Hepatocyte (in vitro differentiated cells): ENCODE results near the gene IAH1. TPM values are rescaled to one million over a fixed set of nuclear protein-coding genes. Genes with fewer than 3 reads are reported as not detected.

Experiments
- DNase-seq: peaks from one replicate; pipeline ENCODE4 v3.0.0-alpha.2; 2016; ENCODE audit warnings: low spot score
- H2AFZ ChIP-seq: fragments of 200-600 bp; sonication (generic); 2 replicates; pipeline ENCODE4 v1.6.0; 2016; ENCODE audit warnings: antibody characterized with exemption, mild to moderate bottlenecking
- H3K27ac ChIP-seq: fragments of 200-600 bp; sonication (generic); 2 replicates; pipeline ENCODE4 v1.5.1; 2016; ENCODE audit warnings: mild to moderate bottlenecking
- H3K27me3 ChIP-seq: fragments of 200-600 bp; sonication (generic); 2 replicates; pipeline ENCODE4 v1.6.1; 2016
- H3K36me3 ChIP-seq: fragments of 200-600 bp; sonication (generic); replicated peaks from 2 replicates; pipeline ENCODE4 v1.5.1; 2016; ENCODE audit warnings: low read depth; ENCODE audit not compliant: insufficient read depth
- H3K4me1 ChIP-seq: fragments of 200-600 bp; sonication (generic); 2 replicates; pipeline ENCODE4 v1.5.1; 2016; ENCODE audit warnings: mild to moderate bottlenecking, moderate library complexity; ENCODE audit not compliant: insufficient read depth
- H3K4me2 ChIP-seq: fragments of 200-600 bp; sonication (generic); 2 replicates; pipeline ENCODE4 v1.6.0; 2016
- H3K4me3 ChIP-seq: fragments of 200-600 bp; sonication (generic); 2 replicates; pipeline ENCODE4 v1.5.1; 2016; ENCODE audit warnings: mild to moderate bottlenecking
- H3K79me2 ChIP-seq: fragments of 200-600 bp; sonication (generic); 2 replicates; pipeline ENCODE4 v1.6.0; 2017; ENCODE audit warnings: mild to moderate bottlenecking
- H3K9me2 ChIP-seq: fragments of 200-600 bp; sonication (generic); replicated peaks from 2 replicates; pipeline ENCODE4 v1.6.0; 2017; ENCODE audit warnings: mild to moderate bottlenecking; ENCODE audit not compliant: insufficient read depth
- H3K9me3 ChIP-seq: fragments of 200-600 bp; sonication (generic); 2 replicates; pipeline ENCODE4 v1.5.1; 2016; ENCODE audit warnings: low read depth, mild to moderate bottlenecking
- H4K20me1 ChIP-seq: fragments of 200-600 bp; sonication (generic); 2 replicates; pipeline ENCODE4 v1.6.0; 2016; ENCODE audit warnings: mild to moderate bottlenecking; ENCODE audit not compliant: insufficient read depth, poor library complexity, severe bottlenecking
- EZH2 ChIP-seq: fragments of 200-600 bp; sonication (generic); IDR thresholded peaks from 2 replicates; pipeline ENCODE4 v1.6.1; 2016; ENCODE audit warnings: antibody characterized with exemption, mild to moderate bottlenecking, borderline replicate concordance
- EZH2phosphoT487 ChIP-seq: fragments of 200-600 bp; sonication (generic); IDR thresholded peaks from one replicate; pipeline ENCODE4 v1.6.1; 2018; ENCODE audit warnings: antibody characterized with exemption, mild to moderate bottlenecking, low read depth, moderate library complexity; ENCODE audit not compliant: unreplicated experiment, severe bottlenecking
- WGBS: methylation state at CpG from one replicate; pipeline ENCODE4 v1.1.6; 2016; ENCODE audit warnings: low lambda C conversion rate; ENCODE audit errors: missing lambda C conversion rate; 5-methylcytosine and 5-hydroxymethylcytosine counted together
- polyA plus RNA-seq: library from polyadenylated mRNA; unstranded; fragments of >200 nt; fragmentation: Nextera tagmentation; extraction: Ambion mirVana; gene quantifications from 2 replicates; pipeline ENCODE4 v1.2.1, GENCODE V29; 2016
- total RNA-seq: library from RNA; depleted of rRNA; stranded (reverse); fragments of >200 nt; gene quantifications from 2 replicates; pipeline ENCODE4 v1.2.3, GENCODE V29; 2014
- TF ChIP-seq, protein P1 (sequence below): fragments of 200-600 bp; sonication (generic); IDR thresholded peaks from 2 replicates; pipeline ENCODE4 v1.5.1; 2016; ENCODE audit warnings: antibody characterized with exemption, mild to moderate bottlenecking; ENCODE audit not compliant: poor library complexity

IAH1 gene
- total and polyA plus RNA-seq, 2 experiments from 2014 or later, result 44.2 to 46.7 TPM

DNA sequence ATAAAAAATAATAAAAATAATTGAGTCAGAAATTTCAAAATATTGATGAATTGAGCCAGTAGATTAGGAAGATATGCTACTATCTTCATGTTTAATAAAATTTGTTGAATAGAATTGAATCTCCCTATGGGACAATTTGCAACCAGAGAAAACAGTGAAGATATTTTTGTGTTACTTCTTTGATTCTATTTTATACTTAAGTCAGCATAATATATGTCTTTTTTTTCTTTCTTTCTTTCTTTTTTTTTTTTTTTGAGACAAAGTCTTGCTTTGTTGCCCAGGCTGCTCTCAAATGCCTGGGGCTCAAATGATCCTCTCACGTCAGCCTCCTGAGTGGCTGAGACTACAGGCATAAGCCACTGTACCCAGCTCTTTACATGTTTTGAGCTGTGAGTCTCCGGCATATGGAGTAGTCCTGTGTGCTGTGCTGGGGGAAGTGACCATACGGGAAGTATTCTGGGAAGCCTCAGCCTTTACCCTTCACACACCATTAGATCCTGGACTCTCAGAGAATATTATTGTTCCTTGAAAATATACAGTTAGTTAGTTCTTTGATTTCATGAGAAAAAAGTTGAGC lies 13.8 kb upstream of the IAH1 start:
- 96% methylated on average over 3 of the region's 3 CpGs for WGBS
- no peaks in the 10 kb centered on the region for H3K9me3 ChIP-seq
- H3K27me3 ChIP-seq, result no peaks in the 10 kb centered on the region
- H3K9me2 ChIP-seq, result no peaks in the 10 kb centered on the region
- no peaks in the 10 kb centered on the region for H3K4me1 ChIP-seq
- H3K79me2 ChIP-seq, result no peaks in the 10 kb centered on the region
- H3K36me3 ChIP-seq, result no peaks in the 10 kb centered on the region
- no peak overlapping the region for H3K4me2 ChIP-seq
- TF ChIP-seq EZH2 (no peak), EZH2phosphoT487 (no peak)
- TF ChIP-seq, protein P1, sequence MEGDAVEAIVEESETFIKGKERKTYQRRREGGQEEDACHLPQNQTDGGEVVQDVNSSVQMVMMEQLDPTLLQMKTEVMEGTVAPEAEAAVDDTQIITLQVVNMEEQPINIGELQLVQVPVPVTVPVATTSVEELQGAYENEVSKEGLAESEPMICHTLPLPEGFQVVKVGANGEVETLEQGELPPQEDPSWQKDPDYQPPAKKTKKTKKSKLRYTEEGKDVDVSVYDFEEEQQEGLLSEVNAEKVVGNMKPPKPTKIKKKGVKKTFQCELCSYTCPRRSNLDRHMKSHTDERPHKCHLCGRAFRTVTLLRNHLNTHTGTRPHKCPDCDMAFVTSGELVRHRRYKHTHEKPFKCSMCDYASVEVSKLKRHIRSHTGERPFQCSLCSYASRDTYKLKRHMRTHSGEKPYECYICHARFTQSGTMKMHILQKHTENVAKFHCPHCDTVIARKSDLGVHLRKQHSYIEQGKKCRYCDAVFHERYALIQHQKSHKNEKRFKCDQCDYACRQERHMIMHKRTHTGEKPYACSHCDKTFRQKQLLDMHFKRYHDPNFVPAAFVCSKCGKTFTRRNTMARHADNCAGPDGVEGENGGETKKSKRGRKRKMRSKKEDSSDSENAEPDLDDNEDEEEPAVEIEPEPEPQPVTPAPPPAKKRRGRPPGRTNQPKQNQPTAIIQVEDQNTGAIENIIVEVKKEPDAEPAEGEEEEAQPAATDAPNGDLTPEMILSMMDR, result no peak
- no peak for DNase-seq
- no peak overlapping the region for H2AFZ ChIP-seq
- no peaks in the 10 kb centered on the region for H4K20me1 ChIP-seq
- H3K27ac ChIP-seq, result no peak overlapping the region
- no peak overlapping the region for H3K4me3 ChIP-seq

DNA sequence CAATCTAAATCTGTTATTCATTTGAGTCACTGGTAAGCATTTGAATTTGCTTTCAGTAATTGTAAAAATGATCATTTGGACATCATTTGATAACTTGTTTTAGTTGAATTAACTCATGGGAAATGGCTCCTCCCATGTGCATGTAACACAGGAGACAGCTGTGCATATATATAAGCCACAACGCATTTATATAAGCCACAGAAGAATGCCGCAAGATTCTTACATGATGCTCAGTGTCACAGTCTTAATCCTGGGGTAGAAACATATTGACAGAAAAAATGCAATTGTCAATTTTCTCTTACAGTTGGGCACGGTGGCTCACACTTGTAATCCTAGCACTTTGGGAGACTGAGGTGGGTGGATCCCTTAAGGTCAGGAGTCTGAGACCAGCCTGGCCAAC lies 13.3 kb upstream of the IAH1 start:
- TF ChIP-seq, protein P1, result no peak
- TF ChIP-seq EZH2 (no peak), EZH2phosphoT487 (no peak)
- Histone ChIP-seq H3K4me1 (no peaks in the 10 kb centered on the region), H3K27ac (no peak overlapping the region), H4K20me1 (no peaks in the 10 kb centered on the region), H3K9me3 (no peaks in the 10 kb centered on the region), H3K4me3 (no peak overlapping the region), H3K79me2 (no peaks in the 10 kb centered on the region), H3K4me2 (no peak overlapping the region), H3K9me2 (no peaks in the 10 kb centered on the region), H2AFZ (no peak overlapping the region), H3K36me3 (no peaks in the 10 kb centered on the region), H3K27me3 (no peaks in the 10 kb centered on the region)
- WGBS, result 88% methylated on average over 3 of the region's 3 CpGs
- DNase-seq, result no peak

DNA sequence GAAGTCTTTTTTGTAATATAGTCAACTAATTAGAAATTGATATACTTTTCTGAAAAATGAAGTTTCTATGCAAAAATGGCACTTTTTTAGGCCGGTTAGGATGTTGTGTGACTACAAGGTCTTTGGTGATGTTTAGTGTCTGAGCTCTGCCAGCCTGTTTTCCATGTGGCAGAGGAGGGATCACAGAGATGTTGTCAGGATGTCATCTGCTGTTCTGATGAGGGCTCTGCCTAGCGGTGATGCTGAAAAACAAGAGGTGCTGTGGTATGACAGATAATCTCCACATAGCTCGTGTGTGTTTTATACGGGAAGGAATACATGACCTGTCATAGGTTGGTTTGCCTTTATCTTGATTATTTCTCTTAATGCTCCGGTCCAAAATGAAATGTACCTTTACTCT lies 12.0 kb upstream of the IAH1 start:
- no peaks in the 10 kb centered on the region for H3K4me1 ChIP-seq
- no peak overlapping the region for H2AFZ ChIP-seq
- H3K9me2 ChIP-seq, result no peaks in the 10 kb centered on the region
- H3K79me2 ChIP-seq, result no peaks in the 10 kb centered on the region
- TF ChIP-seq EZH2phosphoT487 (no peak), EZH2 (no peak)
- TF ChIP-seq, protein P1, result no peak
- no peaks in the 10 kb centered on the region for H4K20me1 ChIP-seq
- no peak overlapping the region for H3K4me3 ChIP-seq
- WGBS, result 84% methylated on average over 5 of the region's 5 CpGs
- no peak for DNase-seq
- no peak overlapping the region for H3K27ac ChIP-seq
- no peak overlapping the region for H3K4me2 ChIP-seq
- no peaks in the 10 kb centered on the region for H3K27me3 ChIP-seq
- H3K9me3 ChIP-seq, result no peaks in the 10 kb centered on the region
- no peaks in the 10 kb centered on the region for H3K36me3 ChIP-seq
